ENCODE measurements around the gene FAM111B.

- TF ChIP-seq CTCF (IDR thresholded peaks at IDR 0.05) (no peak), POLR2A (IDR thresholded peaks at IDR 0.05) (peak in 1 of 2 donors; percentile 83)
These were observed 67.1 kb downstream of the FAM111B start for GRCh38 chr11:59173964-59174663.

Data from Peyer's patch (tissue), 4 donors.